DOHH2 (cell line): ENCODE data around the gene EPHB3.

Source experiments
- H3F3A ChIP-seq: fragments of 200-600 bp; sonication (generic), shearing (Covaris generic); 2 replicates; pipeline ENCODE4 v1.6.0; 2016; ENCODE audit warnings: antibody characterized with exemption, mild to moderate bottlenecking; ENCODE audit not compliant: control insufficient read depth, insufficient read depth
- H3K27ac ChIP-seq: fragments of 200-600 bp; sonication (generic); 2 replicates; pipeline ENCODE4 v1.5.1; 2014; ENCODE audit warnings: low read depth, mild to moderate bottlenecking, low read length, moderate library complexity
- H3K27me3 ChIP-seq: fragments of 200-600 bp; sonication (generic); 2 replicates; pipeline ENCODE4 v1.6.1; 2014; ENCODE audit warnings: mild to moderate bottlenecking, low read length, mixed read lengths; ENCODE audit not compliant: control insufficient read depth
- H3K36me3 ChIP-seq: fragments of 200-600 bp; sonication (generic); 2 replicates; pipeline ENCODE4 v1.6.1; 2014; ENCODE audit warnings: mild to moderate bottlenecking, low read length, moderate library complexity, mixed read lengths; ENCODE audit not compliant: control insufficient read depth
- H3K4me1 ChIP-seq: fragments of 200-600 bp; sonication (generic); 2 replicates; pipeline ENCODE4 v1.6.1; 2014; ENCODE audit warnings: mild to moderate bottlenecking, low read length, mixed read lengths; ENCODE audit not compliant: control insufficient read depth
- H3K4me2 ChIP-seq: fragments of 200-600 bp; sonication (generic); 2 replicates; pipeline ENCODE4 v1.6.0; 2014; ENCODE audit warnings: mild to moderate bottlenecking, low read length, moderate library complexity
- H3K4me3 ChIP-seq: fragments of 200-600 bp; sonication (generic); 2 replicates; pipeline ENCODE4 v1.5.1; 2014; ENCODE audit warnings: mild to moderate bottlenecking, low read length, mixed read lengths
- H3K79me2 ChIP-seq: fragments of 200-600 bp; sonication (generic); 2 replicates; pipeline ENCODE4 v1.6.1; 2014; ENCODE audit warnings: mild to moderate bottlenecking, low read length, mixed read lengths; ENCODE audit not compliant: control insufficient read depth
- H3K9me2 ChIP-seq: fragments of 200-600 bp; sonication (generic); replicated peaks from 2 replicates; pipeline ENCODE4 v1.6.1; 2014; ENCODE audit warnings: mild to moderate bottlenecking, low read length, mixed read lengths; ENCODE audit not compliant: control insufficient read depth
- H3K9me3 ChIP-seq: fragments of 200-600 bp; sonication (generic); 2 replicates; pipeline ENCODE4 v1.6.1; 2014; ENCODE audit warnings: antibody characterized with exemption, low read length, mixed read lengths; ENCODE audit not compliant: control insufficient read depth, insufficient read depth
- H4K20me1 ChIP-seq: fragments of 200-600 bp; sonication (generic); 2 replicates; pipeline ENCODE4 v1.6.0; 2014; ENCODE audit warnings: low read depth, mild to moderate bottlenecking, antibody characterized with exemption, low read length, moderate library complexity; ENCODE audit not compliant: control insufficient read depth, insufficient read depth
- CTCF ChIP-seq: fragments of 200-600 bp; sonication (generic); IDR thresholded peaks from one replicate; pipeline ENCODE4 v1.5.1; 2014; ENCODE audit warnings: antibody characterized with exemption, mild to moderate bottlenecking, low read depth, low read length; ENCODE audit not compliant: poor library complexity, severe bottlenecking
- EZH2phosphoT487 ChIP-seq: fragments of 200-600 bp; sonication (generic); IDR thresholded peaks from 2 replicates; pipeline ENCODE4 v1.6.1; 2017; ENCODE audit warnings: borderline replicate concordance, mild to moderate bottlenecking, antibody characterized with exemption, low read length, moderate library complexity, mixed read lengths

Gene EPHB3

GRCh38 chr3:184596886-184597575 lies 35.4 kb downstream of the EPHB3 start:
- H3K9me2 ChIP-seq = no peaks in the 10 kb centered on the region
- no peaks in the 10 kb centered on the region for H3F3A ChIP-seq
- H3K27ac ChIP-seq = no peak overlapping the region
- H3K4me2 ChIP-seq = no peak overlapping the region
- no peaks in the 10 kb centered on the region for H3K79me2 ChIP-seq
- H3K36me3 ChIP-seq = no peaks in the 10 kb centered on the region
- no peak for TF ChIP-seq EZH2phosphoT487
- no peak for TF ChIP-seq CTCF
- no peak overlapping the region for H3K4me3 ChIP-seq
- peaks cover under 1% of the 10 kb centered on the region; the same call in 1 of the 2 replicates for H3K4me1 ChIP-seq
- no peaks in the 10 kb centered on the region for H4K20me1 ChIP-seq
- H3K9me3 ChIP-seq = no peaks in the 10 kb centered on the region
- no peaks in the 10 kb centered on the region for H3K27me3 ChIP-seq

- no peaks in the 10 kb centered on the region for H3F3A ChIP-seq
- H3K9me2 ChIP-seq = no peaks in the 10 kb centered on the region
- H3K4me2 ChIP-seq = no peak overlapping the region
- no peaks in the 10 kb centered on the region for H3K36me3 ChIP-seq
- H3K4me3 ChIP-seq = no peak overlapping the region
- H4K20me1 ChIP-seq = no peaks in the 10 kb centered on the region
- no peaks in the 10 kb centered on the region for H3K79me2 ChIP-seq
- no peaks in the 10 kb centered on the region for H3K9me3 ChIP-seq
- no peak for TF ChIP-seq EZH2phosphoT487
- TF ChIP-seq CTCF = no peak
- H3K27ac ChIP-seq = no peak overlapping the region
- H3K4me1 ChIP-seq = peaks cover 10% of the 10 kb centered on the region
- H3K27me3 ChIP-seq = no peaks in the 10 kb centered on the region
These were observed 36.4 kb downstream of the EPHB3 start for GRCh38 chr3:184597829-184598573.

GRCh38 chr3:184598574-184598927 lies 37.0 kb downstream of the EPHB3 start:
- Histone ChIP-seq H3K4me1 (peaks cover 15% of the 10 kb centered on the region), H3K79me2 (no peaks in the 10 kb centered on the region), H3F3A (no peaks in the 10 kb centered on the region), H3K9me2 (no peaks in the 10 kb centered on the region), H3K36me3 (no peaks in the 10 kb centered on the region), H3K27me3 (peaks cover under 1% of the 10 kb centered on the region; the same call in 1 of the 2 replicates), H3K9me3 (no peaks in the 10 kb centered on the region), H4K20me1 (no peaks in the 10 kb centered on the region), H3K4me2 (no peak overlapping the region), H3K4me3 (no peak overlapping the region), H3K27ac (no peak overlapping the region)
- TF ChIP-seq EZH2phosphoT487 (no peak), CTCF (no peak)
